Tibial nerve (tissue), 4 donors: ENCODE results near the gene CFAP92.

ENCODE experiments used
- EP300 ChIP-seq, 2 donors: sonication (generic); formaldehyde crosslinking; IDR thresholded peaks; one replicate each; pipeline ENCODE4 v1.6.1; 2017; ENCODE audit warnings: antibody characterized with exemption in 2 of 2, mild to moderate bottlenecking in 1 of 2
- POLR2A ChIP-seq, 2 donors: fragments of 450-650 bp; IDR thresholded peaks; one replicate each; pipeline ENCODE4 v1.6.1; 2017; ENCODE audit warnings: antibody characterized with exemption in 2 of 2, mild to moderate bottlenecking in 2 of 2, moderate library complexity in 2 of 2
- TF ChIP-seq, protein P1 (sequence below), 5 experiments: fragments of 200-600 bp in 3 of 5; fragments of 450-650 bp in 2 of 5; sonication (generic) in 3 of 5; IDR thresholded peaks; one replicate each; pipeline ENCODE4 v1.5.1; 2016 to 2019; ENCODE audit warnings: antibody characterized with exemption in 5 of 5, mild to moderate bottlenecking in 3 of 5, moderate library complexity in 2 of 5

DNA sequence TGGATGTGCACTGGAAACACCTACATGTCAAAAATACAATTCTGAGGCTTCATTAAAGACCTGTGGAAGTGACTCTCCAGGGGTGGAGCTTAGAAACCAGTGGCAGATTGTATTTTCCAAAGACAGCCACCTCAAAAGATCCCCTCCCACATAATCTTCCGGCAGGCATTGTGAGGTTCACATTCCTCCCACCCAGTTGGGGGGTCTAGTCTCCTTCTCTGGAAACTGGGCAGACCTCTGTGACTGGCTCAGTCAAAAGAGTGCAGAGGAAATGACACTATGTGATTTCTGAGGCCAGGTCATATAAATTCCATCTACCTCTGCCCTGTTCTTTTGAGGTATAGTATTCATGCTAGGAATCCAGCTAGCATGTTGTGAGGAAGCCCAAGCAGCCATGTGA lies 1.9 kb upstream of the CFAP92 start:
- TF ChIP-seq, protein P1, sequence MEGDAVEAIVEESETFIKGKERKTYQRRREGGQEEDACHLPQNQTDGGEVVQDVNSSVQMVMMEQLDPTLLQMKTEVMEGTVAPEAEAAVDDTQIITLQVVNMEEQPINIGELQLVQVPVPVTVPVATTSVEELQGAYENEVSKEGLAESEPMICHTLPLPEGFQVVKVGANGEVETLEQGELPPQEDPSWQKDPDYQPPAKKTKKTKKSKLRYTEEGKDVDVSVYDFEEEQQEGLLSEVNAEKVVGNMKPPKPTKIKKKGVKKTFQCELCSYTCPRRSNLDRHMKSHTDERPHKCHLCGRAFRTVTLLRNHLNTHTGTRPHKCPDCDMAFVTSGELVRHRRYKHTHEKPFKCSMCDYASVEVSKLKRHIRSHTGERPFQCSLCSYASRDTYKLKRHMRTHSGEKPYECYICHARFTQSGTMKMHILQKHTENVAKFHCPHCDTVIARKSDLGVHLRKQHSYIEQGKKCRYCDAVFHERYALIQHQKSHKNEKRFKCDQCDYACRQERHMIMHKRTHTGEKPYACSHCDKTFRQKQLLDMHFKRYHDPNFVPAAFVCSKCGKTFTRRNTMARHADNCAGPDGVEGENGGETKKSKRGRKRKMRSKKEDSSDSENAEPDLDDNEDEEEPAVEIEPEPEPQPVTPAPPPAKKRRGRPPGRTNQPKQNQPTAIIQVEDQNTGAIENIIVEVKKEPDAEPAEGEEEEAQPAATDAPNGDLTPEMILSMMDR (IDR thresholded peaks at IDR 0.05), result no peak
- TF ChIP-seq POLR2A (IDR thresholded peaks at IDR 0.05), result no peak
- TF ChIP-seq EP300 (IDR thresholded peaks at IDR 0.05), result no peak
